WTC11 (cell line): ENCODE data around the gene LARP7.

Source experiments
- JUN ChIP-seq: sonication (generic); formaldehyde crosslinking; IDR thresholded peaks from 2 replicates; pipeline ENCODE4 v1.8.0; 2023; ENCODE audit warnings: mild to moderate bottlenecking, missing genetic modification reagents
- NFE2L1 ChIP-seq: sonication (generic); formaldehyde crosslinking; IDR thresholded peaks from 2 replicates; pipeline ENCODE4 v1.8.1; 2023; ENCODE audit warnings: missing genetic modification reagents
- NR2C2 ChIP-seq: sonication (generic); formaldehyde crosslinking; IDR thresholded peaks from 2 replicates; pipeline ENCODE4 v1.8.0; 2022; ENCODE audit warnings: mild to moderate bottlenecking, missing genetic modification reagents
- TEAD4 ChIP-seq: sonication (generic); formaldehyde crosslinking; IDR thresholded peaks from 2 replicates; pipeline ENCODE4 v1.8.0; 2022; ENCODE audit warnings: mild to moderate bottlenecking, missing genetic modification reagents
- TF ChIP-seq, protein P1 (sequence below): fragments of 200-600 bp; IDR thresholded peaks from 2 replicates; pipeline ENCODE4 v1.8.0; 2022; ENCODE audit warnings: antibody characterized with exemption
- TF ChIP-seq, protein P2 (sequence below): sonication (generic); formaldehyde crosslinking; IDR thresholded peaks from 2 replicates; pipeline ENCODE4 v1.8.0; 2022; ENCODE audit warnings: mild to moderate bottlenecking, missing genetic modification reagents
- TF ChIP-seq, protein P3 (sequence below): sonication (generic); formaldehyde crosslinking; IDR thresholded peaks from 2 replicates; pipeline ENCODE4 v1.8.1; 2022; ENCODE audit warnings: low read depth, mild to moderate bottlenecking, moderate library complexity, missing genetic modification reagents, borderline replicate concordance
- TF ChIP-seq, protein P4 (sequence below): sonication (generic); formaldehyde crosslinking; IDR thresholded peaks from 2 replicates; pipeline ENCODE4 v1.8.1; 2023; ENCODE audit warnings: mild to moderate bottlenecking, missing genetic modification reagents, moderate library complexity
- TF ChIP-seq, protein P5 (sequence below): sonication (generic); formaldehyde crosslinking; IDR thresholded peaks from 2 replicates; pipeline ENCODE4 v1.8.0; 2022; ENCODE audit warnings: mild to moderate bottlenecking, missing genetic modification reagents
- TF ChIP-seq, protein P6 (sequence below): sonication (generic); formaldehyde crosslinking; IDR thresholded peaks from 2 replicates; pipeline ENCODE4 v1.8.0; 2022; ENCODE audit warnings: mild to moderate bottlenecking, missing genetic modification reagents

DNA sequence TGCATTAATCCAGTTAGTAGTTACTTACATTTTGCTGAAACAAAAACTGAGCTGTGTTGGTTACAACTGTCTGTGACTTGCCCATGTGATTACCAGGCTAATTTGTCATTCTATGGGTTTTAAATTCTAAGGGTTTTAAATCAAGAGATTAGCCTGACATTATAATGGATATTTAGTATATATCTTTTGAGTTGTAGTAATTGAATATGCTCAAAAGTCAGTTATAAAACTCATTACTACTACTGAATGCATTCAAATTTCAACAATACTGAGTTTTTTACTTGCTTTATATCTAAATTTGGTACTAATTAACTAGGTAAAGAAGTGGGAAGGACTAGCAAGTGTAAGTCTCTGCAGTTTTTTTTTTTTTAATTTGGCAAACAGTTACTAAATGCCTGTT is 14.7 kb downstream of the LARP7 start:
- TF ChIP-seq, protein P1, sequence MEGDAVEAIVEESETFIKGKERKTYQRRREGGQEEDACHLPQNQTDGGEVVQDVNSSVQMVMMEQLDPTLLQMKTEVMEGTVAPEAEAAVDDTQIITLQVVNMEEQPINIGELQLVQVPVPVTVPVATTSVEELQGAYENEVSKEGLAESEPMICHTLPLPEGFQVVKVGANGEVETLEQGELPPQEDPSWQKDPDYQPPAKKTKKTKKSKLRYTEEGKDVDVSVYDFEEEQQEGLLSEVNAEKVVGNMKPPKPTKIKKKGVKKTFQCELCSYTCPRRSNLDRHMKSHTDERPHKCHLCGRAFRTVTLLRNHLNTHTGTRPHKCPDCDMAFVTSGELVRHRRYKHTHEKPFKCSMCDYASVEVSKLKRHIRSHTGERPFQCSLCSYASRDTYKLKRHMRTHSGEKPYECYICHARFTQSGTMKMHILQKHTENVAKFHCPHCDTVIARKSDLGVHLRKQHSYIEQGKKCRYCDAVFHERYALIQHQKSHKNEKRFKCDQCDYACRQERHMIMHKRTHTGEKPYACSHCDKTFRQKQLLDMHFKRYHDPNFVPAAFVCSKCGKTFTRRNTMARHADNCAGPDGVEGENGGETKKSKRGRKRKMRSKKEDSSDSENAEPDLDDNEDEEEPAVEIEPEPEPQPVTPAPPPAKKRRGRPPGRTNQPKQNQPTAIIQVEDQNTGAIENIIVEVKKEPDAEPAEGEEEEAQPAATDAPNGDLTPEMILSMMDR = no peak
- no peak for TF ChIP-seq NR2C2 (CRISPR knock-in tag)
- TF ChIP-seq, protein P2, sequence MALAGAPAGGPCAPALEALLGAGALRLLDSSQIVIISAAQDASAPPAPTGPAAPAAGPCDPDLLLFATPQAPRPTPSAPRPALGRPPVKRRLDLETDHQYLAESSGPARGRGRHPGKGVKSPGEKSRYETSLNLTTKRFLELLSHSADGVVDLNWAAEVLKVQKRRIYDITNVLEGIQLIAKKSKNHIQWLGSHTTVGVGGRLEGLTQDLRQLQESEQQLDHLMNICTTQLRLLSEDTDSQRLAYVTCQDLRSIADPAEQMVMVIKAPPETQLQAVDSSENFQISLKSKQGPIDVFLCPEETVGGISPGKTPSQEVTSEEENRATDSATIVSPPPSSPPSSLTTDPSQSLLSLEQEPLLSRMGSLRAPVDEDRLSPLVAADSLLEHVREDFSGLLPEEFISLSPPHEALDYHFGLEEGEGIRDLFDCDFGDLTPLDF (CRISPR knock-in tag) = no peak
- TF ChIP-seq, protein P3, sequence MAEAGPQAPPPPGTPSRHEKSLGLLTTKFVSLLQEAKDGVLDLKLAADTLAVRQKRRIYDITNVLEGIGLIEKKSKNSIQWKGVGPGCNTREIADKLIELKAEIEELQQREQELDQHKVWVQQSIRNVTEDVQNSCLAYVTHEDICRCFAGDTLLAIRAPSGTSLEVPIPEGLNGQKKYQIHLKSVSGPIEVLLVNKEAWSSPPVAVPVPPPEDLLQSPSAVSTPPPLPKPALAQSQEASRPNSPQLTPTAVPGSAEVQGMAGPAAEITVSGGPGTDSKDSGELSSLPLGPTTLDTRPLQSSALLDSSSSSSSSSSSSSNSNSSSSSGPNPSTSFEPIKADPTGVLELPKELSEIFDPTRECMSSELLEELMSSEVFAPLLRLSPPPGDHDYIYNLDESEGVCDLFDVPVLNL = no peak
- no peak for TF ChIP-seq JUN (CRISPR knock-in tag)
- TF ChIP-seq TEAD4 (CRISPR knock-in tag) = no peak
- TF ChIP-seq NFE2L1 = no peak
- TF ChIP-seq, protein P4, sequence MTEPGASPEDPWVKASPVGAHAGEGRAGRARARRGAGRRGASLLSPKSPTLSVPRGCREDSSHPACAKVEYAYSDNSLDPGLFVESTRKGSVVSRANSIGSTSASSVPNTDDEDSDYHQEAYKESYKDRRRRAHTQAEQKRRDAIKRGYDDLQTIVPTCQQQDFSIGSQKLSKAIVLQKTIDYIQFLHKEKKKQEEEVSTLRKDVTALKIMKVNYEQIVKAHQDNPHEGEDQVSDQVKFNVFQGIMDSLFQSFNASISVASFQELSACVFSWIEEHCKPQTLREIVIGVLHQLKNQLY (CRISPR knock-in tag) = no peak
- TF ChIP-seq, protein P5, sequence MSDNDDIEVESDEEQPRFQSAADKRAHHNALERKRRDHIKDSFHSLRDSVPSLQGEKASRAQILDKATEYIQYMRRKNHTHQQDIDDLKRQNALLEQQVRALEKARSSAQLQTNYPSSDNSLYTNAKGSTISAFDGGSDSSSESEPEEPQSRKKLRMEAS (CRISPR knock-in tag) = no peak
- TF ChIP-seq, protein P6, sequence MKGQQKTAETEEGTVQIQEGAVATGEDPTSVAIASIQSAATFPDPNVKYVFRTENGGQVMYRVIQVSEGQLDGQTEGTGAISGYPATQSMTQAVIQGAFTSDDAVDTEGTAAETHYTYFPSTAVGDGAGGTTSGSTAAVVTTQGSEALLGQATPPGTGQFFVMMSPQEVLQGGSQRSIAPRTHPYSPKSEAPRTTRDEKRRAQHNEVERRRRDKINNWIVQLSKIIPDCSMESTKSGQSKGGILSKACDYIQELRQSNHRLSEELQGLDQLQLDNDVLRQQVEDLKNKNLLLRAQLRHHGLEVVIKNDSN (CRISPR knock-in tag) = no peak
